ENCODE results near the gene TEDDM1.

The TEDDM1 gene

DNA sequence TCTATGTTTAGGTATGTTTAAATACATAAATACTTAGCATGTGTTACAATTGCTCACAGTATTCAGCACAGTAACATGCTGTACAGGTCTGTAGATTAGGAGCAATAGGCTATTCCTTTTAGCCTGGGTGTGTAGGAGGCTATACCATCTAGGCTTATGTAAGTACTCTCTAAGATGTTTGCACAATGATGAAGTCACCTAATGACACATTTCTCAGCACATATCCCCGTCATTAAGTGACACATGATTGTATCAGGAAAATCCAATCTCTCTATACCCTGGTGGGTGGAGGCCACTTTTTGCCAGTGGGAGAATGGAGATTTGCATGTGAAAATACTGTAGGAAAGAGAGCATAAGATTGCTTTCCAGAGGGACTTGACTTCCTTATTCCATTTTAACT, 5.5 kb upstream of the TEDDM1 start:
- no peak for DNase-seq (ENCODE audit: low spot score)

DNA sequence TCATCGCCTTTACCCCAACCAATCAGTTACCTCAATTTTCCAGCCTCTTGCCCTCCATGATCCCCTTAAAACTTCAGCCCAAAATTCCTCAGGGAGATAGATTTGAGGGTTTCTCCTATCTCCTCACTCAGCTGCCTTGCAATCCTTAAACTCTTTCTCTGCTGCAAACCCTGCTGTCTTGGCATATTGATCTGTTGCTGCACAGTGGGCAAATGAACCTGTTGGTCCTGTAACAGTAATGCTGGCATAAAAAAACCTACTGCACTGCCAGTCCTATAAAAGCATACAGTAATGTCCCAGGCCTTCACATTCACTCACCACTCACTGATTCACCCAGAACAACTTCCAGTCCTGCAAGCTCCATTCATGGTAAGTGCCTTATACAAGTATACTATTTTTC, 5.1 kb upstream of the TEDDM1 start:
- DNase-seq (ENCODE audit: low spot score) = no peak

DNA sequence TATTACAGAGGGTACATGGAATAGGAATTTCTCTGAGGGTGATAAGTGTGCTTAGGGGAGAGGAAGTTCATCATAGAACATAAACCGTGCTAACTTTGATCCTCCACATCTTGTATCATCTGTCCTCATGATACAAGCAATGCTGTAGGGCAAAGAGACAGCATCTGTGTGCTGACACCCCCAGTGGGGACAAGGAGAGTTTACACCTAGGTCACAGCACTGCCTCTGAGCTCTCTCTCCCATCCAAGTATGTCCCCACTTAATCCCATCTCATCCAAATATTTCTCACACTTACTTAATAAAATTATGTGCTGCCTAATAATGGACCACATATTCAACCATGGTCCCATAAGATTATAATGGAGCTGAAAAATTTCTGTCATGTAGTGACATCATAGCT, 4.3 kb upstream of the TEDDM1 start:
- DNase-seq (ENCODE audit: low spot score) = no peak

DNA sequence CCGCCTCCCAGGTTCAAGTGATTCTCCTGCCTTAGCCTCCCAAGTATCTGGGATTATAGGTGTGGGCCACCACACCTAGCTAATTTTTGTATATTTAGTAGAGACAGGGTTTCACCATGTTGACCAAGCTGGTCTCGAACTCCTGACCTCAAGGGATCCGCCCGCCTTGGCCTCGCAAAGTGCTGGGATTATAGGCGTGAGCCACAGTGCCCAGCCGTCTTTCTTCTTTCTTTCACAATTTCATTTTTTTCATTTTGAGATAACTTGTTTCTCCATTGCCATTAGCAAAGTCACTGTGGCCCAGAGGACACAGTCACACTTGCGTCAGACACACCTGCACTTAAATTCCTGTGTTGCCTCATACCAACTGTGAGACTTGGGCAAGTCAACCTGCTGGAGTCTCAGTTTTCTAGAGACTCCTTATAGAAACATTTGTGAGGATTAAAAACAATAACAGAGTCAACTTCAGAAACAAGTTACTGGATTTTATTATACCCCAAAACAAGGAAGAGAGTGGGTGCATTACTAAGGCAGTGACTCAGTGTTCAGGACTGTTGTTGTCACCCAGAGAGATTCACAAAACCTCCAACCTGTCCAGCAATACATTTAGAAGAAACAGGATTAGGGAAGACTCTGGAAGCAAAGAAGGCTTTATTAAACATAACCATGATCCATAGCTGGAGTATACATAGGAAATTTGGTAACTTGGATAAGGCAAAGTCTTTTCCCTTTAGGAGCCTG, 2.6 kb downstream of the TEDDM1 start:
- DNase-seq (ENCODE audit: low spot score) = no peak

DNA sequence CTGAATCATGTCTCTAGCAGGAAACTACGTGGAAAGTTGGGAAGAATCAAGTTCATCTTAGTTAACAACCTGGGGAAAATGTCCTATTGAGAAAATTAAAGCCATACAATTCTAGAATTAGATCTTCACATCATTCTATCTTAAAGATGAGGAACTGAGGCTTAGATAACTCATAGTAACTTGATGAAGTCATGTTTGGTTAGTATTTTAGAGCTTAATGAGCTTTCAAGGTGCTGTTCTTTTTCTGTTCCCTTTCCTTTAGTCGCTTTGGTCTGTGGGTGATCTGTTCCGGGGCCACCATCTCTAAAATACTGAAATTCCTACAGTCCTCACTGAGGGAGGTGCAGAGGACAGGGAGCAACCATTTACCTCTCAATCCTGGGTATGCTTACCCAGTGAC, 4.6 kb downstream of the TEDDM1 start:
- no peak for DNase-seq (ENCODE audit: low spot score)

DNA sequence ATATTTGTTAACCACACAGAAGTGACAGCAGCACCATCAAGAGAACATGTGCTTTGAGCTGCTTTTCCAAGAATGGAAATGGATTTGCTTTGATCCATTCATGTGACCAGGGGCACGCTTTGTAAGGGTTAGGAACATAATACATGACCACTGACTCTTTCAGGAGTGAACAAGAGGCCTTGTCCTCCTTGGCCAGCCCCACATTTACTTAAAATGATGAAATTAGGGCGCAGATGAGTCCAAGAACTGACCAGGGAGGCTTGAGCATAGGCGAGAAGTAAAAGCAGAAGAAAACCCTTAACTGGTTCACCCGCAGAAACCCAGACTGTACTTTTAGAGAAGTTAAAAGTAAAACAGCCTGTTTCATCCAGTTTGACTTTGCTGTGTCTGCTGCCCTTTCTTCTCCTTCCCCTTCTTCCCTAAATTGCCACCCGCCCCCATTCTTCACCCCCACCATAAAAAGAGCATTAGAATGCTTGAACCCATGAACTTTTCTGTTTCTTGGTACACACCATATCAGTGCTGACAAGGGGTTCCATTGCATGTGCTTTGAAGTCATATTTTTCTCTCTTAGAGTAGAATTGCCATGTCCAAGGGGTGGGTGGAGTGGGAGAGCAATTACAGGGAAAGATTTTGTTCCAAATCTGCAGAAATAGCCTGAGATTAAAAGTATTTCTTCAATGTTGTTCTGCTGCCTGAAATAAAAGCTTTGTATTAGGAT, 6.3 kb downstream of the TEDDM1 start:
- DNase-seq (ENCODE audit: low spot score) = no peak

DNA sequence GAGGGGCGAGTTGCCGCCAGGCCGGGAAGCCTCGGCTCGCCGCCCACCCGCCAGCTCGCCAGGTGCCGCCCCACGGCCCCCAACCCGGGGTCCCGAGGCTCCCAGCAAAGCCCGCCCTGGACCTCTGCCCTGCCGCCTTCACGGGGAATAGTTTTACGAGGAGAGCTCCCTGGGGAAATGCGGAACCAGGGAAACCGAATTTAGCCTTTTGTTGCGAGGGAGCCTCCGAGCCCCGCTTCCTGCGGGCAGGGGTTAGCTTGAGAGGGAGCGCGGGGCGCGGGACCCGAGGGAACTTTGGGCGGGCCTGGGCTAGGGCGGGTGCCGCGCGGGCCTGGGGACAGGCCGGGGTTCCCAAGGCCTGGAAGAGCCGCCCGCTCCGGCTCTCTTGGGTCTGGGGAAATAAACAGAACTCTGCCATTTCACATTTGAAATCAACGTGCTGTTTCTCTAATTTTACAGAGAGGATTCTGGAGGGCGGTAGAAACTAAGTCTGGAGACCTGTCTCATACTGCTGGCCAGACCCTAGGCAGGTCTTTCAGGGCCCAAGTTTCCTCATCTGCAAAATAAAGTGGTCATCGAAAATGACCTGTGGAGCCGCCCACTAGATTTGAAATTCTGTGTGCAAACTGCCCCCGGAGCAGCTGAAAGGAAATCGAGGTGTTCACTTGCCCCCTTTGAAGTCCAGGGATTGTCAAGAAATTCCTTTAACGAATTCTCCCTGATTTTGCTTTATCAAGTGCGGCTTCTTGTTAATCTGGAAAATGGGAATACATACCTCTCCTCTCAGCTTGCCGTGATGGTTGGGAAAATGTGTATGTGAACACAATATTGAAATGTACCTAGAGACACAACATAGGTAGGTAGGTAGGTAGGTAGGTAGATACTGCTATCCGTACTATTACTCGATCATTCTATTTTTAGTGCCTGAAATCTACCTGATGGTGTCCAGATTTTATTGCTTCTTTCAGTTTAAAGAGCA, 8.1 kb downstream of the TEDDM1 start:
- no peak for DNase-seq (ENCODE audit: low spot score)

DNA sequence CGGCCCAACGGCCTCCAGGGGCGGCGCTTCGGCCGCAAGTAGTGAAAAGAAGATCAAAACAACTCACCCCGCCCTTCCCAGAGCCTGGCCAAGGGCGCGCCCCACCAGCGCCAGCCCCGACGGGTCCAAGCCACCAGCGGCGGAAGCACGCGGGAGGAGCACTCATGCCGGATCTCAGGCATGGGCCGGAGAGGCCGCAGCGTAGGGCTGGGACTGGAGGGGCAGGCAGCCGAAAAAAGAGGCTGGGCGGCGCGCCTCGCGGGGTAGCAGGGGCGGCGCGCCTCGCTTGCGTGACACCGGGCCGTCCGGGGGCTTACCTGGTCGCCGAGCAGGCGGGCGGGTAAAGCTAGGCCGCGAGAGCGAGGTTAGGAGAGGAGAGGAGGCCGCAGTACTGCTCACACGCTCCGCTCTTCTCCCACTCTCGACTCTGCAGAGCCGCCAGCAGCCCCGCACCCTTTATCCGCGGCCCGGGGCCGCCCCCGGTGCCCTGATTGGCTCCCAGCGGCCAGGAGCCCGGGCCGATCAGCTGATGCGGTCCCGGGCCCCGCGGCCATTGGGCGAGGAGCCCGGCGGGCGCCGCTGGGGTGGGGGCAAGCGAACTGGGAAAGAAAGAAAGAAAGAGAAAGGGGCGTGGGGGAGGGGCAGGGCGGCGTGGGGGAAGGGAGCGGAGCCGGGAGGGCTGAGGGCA, 9.0 kb downstream of the TEDDM1 start, which contains the start of gene GLUL:
TSS of gene GLUL (minus strand) at position 429 of the 688 bp plus-strand sequence. CDS start 3,053 bp downstream, outside the sequence.
- DNase-seq (ENCODE audit: low spot score) = peak; percentile 96

DNA sequence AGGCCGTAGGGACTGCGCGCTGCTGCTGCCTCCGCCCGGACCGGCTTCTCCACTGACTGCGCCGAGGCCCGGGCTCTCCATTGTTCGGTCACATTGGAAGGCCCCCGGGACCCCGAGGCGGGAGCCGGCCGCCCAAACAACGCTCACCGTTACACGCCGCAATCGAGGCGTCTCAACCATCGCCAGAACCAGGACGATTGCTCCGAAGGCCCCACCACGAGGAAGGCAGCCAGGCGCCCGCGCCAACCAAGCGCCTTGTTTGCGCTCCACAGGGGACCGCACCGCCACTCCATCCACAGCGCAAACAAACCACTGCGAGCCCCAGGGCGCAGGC, 9.5 kb downstream of the TEDDM1 start:
- no peak for DNase-seq (ENCODE audit: low spot score)

DNA sequence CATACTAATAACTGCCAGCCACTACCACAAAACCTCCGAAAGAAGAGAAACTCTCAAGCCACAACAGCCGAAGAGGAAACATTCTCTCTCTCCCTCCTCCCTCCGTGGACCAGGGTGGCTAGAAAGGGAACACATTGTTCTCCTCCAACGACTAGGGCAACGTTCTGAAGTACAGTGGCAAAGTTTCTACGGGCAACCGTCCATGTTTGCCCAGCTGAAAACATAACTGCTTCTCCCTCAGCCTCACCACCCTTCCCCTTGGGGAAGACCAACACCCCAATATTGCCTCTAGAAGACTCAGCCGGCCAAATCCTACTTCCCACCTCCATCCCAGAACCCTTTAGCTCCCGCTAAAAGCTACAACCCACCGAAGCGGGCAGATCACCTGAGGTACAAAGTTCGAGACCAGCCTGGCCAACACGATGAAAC, 10.8 kb downstream of the TEDDM1 start:
- no peak for DNase-seq (ENCODE audit: low spot score)

DNA sequence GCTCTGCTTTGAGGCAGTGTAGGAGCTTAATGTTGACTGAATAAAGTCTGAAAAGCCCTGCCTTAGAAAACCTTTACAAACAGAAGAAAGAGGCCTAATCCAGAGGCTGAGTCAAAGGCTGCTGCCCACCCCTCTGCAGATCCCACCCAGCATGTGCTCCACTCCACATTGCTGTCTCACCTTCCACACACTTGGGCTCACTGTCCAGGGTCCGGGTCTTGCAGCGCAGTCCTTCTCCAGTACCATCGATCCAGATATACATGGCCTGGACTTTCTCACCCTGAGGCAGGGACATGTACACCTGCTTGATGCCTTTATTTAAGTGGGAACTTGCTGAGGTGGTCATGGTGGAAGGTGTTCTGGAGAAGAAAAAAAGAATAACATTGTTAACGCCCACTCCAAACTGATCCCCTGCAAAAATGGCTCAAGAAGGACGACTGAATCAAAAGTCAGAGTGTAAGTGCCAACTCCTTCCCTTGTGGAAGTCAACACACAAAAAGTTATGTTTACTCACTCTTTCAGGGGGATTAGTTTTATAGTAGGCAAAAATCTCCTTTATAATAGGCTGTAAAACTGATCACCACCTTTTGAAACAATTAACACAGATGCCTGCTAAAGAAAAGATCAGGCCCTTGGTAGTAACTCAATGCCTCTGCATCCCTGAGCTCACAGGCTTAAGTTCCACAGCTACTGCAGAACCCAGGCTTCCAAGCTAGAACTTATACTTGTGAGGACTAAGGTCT, 11.9 kb downstream of the TEDDM1 start:
- DNase-seq (ENCODE audit: low spot score) = no peak

DNA sequence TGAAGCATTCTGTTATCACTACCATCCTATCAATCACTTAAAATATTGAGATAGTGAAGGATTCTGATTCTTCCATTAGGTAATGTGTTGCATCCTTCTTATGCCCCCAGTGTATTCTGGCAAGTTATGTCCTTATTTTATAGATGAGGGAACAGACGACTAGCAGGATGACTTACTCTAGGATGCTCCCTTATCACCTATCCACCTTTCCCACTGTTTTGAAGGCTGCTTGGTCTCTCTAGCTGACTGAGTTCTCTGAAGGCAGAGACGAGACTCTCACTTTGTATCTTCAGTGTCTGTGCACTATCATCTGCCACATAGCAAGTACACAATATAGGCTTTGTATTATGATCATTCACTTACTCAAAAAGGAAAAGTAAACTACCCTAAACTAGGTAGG, 12.9 kb downstream of the TEDDM1 start:
- DNase-seq (ENCODE audit: low spot score) = no peak

DNA sequence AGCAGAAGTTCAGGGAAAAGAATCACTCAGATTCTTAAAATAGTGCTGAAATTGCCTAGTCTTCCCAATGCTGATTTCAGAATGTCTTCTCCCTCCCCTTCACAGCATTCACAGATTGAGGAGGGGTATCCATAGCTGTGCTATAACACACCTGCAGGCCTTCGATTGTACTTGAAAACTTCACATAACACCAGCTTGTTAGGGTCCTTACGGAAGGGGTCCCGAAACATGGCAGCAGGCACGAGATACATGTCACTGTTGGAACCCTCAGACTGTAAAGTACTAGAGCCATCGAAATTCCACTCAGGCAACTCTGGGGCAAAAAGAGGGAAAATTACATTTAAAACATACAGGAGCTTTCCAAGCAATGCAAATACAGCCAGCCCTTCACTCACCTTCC, 13.5 kb downstream of the TEDDM1 start:
- DNase-seq (ENCODE audit: low spot score) = no peak

DNA sequence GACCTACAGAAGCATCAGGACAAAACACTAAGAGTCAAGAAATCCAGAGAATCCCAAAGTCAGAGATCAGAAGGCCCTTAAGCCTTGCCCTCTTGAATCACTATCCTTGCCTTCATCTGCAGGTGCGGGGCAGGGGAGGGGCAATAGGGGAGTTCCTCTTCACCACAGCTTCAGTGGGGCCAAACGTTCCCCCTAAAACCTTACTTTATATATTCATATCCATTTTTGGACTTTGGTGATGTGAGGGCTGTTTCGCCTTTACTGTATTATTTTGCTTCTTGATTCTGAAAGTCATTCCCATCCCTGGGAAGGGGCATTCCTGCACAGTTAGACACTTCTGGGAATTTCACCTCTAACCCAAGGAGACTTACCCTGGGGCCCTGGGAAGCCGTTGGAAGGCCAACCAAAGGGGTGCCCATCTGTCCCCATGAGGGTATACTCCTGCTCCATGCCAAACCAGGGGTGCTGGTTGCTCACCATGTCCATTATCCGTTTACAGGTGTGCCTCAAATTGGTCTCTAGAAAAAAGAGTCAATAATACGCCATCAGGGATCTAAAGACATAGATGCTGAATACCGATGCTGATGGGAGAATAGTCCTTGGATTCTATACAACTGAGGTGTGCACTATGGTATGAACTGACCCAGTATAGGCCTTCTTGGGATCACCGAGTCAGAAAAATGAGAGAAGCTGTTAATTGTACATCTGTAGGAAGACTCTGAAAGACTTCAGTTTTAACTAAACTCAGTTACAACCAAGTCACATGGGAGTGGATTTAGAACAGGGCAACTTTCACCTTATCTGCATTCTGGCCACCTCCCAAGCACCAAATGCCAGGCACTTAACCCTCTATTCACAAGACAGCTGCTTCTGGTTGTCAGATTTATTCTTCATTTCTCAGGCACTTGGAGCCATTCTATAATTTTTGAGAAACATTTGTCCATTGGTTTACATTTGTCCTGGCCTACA, 14.3 kb downstream of the TEDDM1 start:
- DNase-seq (ENCODE audit: low spot score) = no peak

DNA sequence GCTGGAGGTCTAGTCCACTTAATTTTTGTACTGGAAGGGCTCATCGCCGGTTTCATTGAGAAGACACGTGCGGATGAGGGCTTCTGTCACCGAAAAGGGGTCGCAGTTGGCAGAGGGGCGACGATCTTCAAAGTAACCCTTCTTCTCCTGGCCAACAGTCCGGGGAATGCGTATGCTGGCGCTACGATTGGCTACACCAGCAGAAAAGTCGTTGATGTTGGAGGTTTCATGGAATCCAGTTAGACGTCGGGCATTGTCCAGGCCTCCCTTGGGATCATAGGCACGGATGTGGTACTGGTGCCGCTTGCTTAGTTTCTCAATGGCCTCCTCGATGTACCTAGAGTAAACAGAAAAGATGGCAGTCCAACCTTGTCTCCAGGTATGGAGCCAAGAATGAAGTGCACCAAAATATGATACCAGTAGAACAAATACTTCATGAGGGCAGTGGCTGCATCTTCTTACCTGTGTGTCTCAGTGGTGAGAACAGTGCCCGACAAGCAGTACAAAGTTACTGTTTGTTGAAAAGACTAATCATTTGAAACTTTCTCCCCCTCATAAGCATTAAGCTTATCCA, 16.0 kb downstream of the TEDDM1 start:
- DNase-seq (ENCODE audit: low spot score) = no peak

DNA sequence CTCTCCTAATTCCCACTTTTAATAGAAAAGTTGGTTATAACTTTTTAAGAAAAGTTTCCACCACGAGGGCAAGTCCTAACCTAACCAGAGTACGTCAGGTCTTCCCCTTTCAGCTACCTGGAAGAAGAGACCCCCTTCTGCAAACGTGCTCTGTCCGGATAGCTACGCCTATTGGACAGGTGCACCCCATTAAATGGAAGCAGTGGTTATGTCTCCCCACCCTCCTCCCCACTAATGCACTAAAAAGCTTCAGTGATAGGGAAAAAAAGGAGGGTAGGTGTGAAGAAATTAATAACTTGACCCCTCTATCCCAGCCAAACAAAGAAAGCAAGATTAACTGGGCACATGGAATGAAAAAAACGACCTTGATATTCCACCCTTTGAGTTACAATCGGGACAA, 16.5 kb downstream of the TEDDM1 start:
- DNase-seq (ENCODE audit: low spot score) = no peak

DNA sequence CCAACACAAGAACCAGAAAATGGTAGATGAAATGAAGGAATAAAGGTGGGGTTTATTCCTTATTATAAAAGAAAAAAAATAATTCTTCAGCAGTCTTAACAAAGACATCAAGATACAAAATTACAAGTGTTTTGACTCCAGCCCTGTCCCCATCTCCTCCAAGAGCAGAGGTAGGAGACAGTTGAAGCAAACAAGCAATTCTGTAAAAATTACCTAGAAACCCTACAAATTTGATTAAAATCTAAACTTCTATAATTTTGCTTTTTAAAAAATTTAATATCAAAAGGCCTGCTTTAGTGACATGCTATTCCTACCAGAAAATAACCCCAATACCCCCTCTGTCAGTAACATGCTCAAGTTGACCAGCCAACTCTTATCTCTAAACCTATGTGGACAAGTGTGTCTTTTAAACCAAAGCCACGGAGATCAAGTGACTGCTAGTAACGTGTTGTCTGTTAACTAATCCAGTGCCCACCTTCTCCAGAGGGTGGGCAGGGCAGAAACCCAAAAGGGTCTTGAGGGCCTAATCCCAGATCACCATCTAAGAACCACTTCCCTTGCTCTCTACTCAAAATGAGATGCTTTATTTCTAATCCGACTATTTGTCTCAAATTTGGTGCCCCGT, 17.3 kb downstream of the TEDDM1 start:
- DNase-seq (ENCODE audit: low spot score) = no peak

DNA sequence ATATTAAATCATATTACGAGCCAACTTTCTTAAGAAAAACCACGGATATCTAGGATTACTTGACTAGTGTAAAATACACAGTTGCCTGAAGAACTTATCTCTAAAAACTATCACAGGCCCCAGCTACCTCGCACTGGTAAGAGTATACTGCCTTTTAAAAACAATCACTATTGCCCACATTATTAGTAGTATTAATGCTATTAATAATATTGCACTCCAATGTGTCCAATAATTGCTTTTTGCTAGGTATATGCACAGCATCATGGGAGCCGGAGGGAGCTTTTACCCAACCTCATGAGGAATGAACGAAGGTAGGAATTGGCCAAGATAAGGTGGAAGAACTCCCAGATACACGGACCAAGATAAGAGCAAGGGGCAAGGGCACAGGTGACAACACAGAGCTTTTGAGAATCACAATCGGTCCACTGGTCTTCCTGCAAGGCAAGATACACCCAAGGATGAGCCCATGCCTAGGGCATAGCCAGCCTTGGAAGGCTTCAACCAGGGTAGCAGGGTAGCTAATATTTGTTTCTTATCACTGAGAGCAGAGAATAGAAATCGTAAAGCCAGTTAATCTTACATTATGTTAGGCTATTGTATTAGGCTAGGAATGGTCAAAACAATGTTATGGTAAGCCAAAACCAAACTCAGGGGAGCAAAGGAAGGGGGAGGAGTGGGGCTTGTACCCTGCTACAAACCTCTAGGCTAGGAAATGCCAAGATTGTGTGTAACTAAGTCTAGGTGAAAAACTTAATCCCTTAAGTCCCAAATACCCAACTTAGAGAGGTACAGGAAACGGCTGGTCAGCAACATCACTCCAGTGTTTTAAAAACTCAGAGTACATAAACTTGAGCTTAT, 18.3 kb downstream of the TEDDM1 start:
- no peak for DNase-seq (ENCODE audit: low spot score)

All from putamen (tissue), 1 donor.